Activated CD4-positive, CD25-positive, alpha-beta regulatory T cell treated with anti-CD3 and anti-CD28 coated beads, Interleukin-2, amount 50 U/mL, for 72 hours (primary cell): ENCODE measurements around the gene KIAA1671.
"Not testable (repeated sequence)": the region's sequence is repeated elsewhere in the genome, so short reads cannot be mapped to it uniquely, and the experiment has no call there.

Experiments
- DNase-seq: peaks from one replicate; pipeline ENCODE4 v3.0.0; 2021

Gene KIAA1671

DNA sequence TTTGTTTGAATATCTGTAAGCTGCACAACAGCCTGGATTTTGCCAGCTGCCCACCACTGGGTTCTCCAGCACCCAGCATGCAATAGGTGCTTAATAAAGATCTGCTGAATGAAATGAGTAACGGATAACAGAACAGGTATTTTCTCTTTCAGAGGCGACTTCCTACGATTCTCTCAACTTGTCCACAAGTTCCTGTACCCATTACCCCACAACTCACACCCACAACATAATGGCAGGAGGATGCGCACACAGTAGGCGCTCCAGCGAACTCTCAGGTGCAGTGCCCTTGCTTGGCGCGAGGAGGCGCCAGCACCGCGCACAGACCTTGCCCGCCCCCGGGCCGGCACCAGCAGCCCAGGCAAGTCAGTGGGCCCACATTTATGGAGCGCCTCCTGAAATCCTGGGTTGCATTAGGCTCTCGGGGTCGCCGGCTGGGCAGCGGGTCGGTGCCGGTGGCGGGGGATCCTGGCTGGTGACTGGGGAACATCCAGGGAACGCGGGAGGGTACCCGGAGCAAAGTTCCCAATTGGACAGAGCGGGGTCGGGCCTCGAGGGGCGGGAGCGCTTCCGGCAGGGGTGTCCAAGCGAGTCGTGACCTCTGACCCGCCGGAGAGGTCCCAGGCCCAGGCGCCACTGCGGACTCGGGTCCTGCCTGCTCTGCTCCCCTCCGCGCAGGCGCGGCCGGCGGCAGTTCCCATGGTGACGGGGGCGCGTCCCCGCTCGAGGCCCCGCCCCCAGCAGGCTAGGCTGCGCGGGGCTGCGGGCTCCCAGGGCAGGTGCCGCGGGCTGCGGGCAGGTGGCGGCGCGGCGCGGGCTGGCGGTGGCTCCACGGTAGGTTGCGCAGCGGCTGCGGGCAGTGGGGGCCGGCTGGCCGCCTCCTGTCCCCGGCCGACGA, at the start of gene KIAA1671:
TSS of gene KIAA1671 (plus strand) at position 775 of the 895 bp plus-strand sequence. CDS start 75,284 bp downstream, outside the sequence.
- peak; percentile 90 for DNase-seq

DNA sequence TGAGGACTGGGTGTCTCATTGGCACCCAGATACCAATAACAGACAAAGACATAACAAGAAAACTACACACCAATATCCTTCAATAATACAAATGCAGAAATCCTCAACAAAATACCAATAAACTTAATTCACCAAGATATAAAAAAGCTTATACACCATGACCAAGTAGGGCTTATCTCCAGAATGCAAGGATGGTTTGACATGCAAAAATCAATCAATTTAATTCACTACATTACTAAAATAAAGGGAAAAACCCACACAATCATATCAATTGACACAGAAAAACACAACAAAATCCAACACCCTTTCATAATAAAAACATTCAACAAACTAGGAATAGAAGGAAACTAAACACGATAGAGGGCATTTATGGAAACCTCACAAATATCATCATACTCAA, 46.6 kb upstream of the KIAA1671 start:
- no peak for DNase-seq

DNA sequence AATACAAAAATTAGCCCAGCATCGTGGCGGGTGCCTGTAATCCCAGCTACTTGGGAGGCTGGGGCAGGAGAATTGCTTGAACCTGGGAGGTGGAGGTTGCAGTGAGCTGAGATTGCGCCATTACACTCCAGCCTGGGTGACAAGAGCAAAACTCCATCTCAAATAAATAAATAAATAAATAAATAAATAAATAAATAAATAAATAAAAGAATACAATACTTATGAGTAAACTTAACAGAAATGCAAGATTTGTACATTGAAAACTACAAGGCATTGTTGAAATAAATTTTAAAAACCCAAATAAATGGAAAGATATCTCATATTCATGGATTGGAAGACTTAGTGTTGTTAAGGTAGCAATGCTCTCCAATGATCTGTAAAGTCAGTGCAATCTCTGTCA, 45.4 kb upstream of the KIAA1671 start:
- DNase-seq, result not testable (repeated sequence)

DNA sequence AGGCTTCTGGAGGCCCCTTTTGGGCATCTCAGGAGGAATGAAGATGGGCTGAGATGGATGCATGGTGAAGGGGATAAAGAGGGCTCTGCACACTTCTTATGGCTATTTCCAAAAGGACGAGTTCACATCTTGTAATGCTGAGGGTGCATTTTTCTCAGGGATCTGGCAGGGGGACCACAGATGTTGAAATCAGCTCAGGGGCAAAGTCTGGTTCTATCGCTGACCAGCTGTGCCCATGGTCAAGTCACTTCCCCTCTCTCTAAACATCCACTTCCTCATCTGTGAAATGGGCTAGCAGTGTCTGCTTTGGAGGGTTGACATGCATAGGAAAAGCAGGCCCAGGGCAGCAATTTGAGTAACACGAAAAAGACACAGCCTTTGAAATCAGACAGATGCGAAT, 32.5 kb upstream of the KIAA1671 start:
- DNase-seq, result no peak

DNA sequence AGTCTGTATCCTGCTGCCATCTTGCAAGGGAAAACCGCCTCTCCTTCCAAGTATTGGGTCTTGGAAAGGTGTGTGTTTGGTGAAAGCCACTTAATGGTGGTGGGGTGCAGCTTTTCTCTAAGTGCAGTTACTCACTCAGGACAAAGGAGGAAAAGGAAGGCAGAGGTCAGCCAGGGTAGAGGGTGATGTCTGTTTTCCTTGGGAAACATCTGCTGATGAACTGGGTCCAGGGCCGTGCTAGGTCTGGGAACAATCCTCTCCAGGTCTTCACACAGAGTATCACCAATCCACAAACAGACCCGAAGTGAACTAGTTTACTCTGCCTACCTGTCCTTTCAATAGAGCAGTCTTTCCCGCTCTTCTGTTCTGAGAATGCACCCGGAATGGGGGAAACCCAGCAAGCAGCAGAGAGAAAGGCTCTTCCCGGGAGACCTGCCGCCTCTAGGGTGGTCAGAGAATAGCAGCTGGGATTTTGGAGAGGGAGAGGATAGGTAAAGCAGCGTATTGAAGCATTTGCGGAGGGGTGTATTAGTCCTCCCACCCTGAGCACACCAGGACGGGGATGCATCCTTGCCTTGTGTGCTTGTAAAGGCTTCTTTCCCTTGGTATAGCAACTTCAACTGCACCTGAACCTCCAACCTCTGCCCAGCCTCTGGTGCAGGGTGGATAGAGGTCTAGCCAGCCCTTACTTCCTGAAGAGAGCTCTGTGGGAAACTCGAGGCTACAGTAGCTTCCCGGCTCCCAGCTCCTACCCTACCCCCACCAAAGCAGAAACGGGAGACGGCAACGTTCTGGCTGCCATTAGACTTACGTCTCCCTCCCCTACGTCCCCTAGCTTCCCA, 26.7 kb upstream of the KIAA1671 start:
- DNase-seq, result no peak

DNA sequence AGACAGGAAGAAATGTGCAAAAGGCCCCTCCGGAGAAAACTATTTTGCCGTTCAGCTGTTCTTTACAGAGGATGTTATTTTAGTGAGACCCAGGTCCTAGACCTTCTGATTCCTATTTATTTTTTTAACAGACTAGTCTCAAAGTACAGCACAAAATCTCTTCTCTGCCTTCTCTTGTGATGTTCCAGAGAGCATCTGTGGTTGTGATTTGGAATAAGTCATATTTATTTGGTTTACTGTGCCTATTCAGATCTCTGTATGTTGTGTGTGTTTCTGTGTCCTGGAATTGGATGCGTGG, 26.1 kb upstream of the KIAA1671 start:
- no peak for DNase-seq

DNA sequence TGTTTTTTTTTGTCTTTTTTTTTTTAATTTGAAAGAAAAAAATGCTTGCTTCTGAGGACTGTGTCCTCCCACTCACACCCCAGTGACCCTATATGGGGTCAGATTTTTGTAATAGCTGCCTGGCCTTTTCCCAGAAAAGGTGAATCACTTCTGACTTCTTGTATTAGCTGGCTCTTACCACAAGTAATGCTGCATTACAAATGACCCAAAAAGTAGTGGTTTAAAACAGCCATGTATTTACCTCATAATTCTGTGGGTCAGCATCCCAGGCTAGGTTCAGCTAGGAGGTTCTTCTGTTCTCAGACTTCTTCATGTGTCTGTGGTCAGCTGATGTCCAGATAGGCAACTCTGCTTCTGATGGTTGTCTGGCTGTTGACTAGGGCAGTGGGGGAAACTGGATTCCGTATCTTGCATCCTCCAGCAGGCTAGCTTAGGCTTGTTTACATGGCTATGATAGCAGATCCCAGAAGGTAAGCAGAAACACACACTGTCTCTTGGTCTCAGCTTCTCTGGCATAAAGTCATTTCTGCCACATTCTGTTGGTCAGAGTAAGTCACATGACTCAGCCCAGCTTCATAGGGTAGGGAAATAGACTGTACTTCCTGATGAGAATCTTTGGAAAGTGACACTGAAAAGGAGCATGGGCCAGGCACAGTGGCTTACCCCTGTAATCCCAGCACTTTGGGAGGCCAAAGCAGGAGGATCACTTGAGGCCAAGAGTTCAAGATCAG, 25.5 kb upstream of the KIAA1671 start:
- DNase-seq, result no peak

DNA sequence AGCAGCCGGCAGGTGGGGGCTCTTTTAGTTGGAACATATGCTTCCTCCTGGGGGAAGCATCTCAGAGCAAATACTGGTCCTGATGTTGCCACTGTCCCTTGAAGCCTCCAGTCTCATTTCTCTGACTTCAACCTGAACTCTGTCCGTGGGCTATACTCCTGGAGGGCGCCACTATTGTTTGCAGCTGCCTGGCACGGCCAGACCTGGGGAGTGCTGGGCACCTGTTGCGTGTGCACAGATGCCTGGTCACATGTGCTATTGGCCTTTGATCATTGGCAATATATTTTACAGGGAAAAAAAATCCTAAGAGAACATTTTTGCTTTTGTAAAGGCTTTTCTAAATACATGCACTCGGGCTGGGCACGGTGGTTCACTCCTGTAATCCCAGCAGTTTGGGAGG, 24.2 kb upstream of the KIAA1671 start:
- DNase-seq, result no peak

DNA sequence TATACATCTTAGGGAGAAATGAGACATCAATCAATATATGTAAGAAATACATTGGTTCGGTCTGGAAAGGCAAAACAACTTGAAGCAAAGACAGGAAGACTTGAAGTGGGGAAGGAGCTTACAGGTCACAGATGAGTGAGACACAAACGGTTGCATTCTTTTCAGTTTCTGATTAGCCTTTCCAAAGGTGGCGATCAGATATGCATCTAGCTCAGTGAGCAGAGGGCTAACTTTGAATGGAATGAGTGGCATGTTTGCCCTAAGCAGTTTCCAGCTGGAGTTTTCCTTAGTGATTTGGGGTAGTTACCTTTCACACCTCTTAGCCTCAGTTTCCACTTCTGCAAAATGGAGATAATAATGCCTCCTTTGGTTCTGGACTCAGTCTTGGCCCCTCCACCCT, 21.8 kb upstream of the KIAA1671 start:
- DNase-seq, result no peak

DNA sequence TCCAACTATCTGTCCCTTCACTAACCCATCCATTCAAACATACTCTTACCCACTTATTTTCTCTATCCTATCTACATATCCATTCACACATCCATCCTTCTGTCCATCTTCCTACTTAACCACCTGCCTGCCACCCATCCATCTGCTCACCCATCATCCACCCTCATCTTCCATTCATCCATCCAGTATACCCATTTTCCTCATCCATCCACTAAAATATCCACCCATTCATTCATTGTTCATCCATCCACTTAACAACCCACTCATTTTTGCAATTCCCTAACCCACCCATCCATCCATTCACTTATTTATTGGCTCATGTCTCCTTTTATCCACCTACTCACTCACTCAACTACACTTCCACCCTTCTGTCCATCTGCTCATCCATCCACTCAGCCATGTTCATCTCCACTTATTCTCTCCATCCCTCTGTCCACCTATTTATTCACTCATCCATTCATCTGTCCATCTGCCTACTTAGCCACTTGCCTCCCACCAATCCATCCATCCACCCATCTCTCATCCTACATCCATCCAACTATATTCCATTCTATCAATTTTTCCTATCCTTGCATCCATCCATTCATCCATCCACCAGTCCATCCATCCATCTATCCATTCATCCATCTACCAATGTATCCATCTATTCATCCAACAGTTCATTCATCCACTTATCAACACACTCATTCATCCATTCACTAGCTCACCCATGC, 16.6 kb upstream of the KIAA1671 start:
- DNase-seq, result no peak

DNA sequence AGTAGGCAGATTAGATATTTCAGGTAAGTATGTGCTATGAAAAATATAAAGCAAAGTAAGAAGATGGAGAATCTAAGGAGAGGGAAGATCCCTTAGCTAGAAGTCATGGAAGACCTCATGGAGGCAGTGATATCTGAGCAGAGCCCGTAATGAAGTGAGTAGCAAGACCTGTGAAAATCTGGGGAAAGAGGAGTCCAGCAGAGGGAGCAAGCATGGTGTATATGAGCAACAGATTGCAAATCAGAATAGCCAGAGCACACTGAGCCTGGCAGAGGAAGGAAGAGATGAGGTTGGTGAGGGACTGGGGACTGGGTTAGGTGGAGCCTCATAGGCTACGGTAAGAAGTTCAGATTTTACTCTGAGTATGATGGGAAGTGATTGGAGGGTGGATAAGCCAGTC, 15.4 kb upstream of the KIAA1671 start:
- DNase-seq, result no peak

DNA sequence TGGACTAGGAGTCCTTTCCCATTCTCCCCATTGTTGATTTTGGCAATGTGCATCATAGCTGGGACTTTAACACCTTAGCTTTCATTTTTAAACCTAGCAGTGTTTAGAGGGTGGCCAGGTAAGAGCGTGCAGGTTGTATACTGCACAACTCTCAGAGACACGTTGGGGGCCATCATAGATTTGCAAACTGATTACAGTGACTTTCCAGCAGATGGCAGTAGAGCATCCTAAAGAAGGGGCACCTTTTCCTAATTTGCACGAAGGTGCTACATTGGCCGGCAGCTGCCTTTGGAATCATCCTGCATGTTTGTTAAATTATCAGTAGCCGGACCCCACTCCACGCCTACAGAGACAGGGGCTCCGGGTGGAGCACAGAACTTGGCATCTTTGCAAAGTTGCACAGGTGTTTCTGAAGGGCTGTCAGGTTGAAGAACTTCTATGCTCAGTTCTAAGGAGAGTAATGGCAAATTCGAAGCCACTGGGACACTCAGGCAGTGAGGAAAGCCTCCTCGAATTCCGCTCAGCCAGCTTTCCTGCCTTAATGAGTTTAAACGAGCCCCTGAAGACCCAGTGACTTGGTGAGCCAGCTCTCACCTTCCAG, 13.7 kb upstream of the KIAA1671 start:
- no peak for DNase-seq

DNA sequence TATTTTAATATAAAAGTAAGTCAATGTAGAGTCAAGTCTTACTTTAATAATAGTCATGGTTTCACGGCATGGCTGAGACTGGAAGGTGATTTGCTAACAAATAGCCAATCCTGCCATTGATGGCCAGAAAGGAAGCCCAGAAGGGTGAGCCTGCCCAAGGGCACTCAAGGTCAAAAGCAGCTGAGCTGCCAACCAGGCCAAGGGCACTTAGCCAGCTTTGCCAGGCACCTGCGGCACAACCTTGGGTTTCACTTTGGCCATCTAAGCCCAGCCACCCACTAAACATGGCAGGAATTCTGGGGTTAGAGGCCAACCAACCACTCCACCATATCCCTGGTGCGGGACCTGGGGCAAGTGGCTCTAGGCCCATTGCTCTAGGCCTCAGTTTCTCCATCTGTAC, 10.2 kb upstream of the KIAA1671 start:
- DNase-seq, result no peak

DNA sequence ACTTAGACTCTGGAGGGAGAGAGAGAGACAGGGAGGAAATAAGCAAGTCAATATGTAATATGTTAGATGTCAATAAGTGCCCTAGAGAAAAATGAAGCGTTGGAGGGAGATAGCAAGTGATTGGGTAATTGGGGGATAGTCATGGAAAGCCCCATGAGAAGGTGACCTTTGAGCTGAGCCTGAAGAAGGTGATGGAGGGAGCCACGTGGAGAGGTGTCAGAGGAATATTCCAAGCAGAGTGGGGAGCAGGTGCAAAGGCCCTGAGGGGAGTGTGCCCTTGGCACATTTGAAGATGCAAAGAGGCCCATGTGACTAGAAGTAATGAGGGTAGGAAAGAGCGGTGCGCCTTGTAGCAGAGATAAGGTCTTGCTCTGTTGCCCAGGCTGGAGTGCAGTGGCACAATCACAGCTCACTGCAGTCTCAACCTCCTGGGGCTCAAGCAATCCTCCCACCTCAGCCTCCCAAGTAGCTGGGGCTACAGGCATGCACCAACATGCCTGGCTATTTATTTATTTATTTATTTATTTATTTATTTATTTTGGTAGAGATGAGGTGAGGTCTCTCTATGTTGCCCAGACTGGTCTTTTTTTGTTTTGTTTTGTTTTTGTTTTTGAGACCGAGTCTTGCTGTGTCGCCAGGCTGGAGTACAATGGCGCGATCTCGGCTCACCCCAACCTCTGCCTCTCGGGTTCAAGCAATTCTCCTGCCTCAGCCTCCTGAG, 8.1 kb upstream of the KIAA1671 start:
- DNase-seq, result no peak

DNA sequence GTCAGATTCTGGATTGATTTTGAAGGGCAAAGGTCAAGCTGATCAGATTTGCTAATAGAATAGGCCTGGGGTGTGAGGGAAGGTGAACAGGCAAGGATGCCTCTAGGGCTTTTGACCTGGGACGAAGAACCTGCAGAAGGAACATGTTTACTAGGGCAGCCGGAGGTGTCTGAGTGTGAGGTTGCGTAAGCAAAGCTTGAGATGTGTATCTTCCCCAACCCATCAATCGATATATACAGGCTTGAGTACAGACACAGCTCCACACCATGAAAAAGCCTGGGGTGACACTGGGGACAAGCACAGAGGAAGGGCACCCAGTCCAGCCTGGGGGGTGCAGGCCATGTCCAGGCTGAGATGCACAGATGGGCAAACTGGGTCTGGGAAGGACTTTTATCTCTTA, 7.1 kb upstream of the KIAA1671 start:
- DNase-seq, result no peak

DNA sequence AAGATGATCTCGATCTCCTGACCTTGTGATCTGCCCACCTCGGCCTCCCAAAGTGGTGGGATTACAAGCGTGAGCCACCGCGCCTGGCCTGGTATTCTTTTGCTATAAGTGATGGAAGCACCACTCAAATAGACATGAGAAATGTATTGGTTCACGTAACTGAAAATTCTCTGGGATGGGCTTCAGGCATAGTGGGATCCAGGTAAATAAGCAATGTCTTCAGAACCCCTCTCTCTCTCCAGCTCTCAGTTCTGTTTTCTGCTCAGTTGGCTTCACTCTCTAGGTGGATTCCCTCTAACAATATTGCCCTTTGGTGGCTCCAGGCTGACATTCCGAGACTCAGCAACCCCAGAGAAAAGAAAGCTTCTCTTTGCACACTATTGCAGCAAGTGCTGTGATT, 5.1 kb upstream of the KIAA1671 start:
- no peak for DNase-seq

DNA sequence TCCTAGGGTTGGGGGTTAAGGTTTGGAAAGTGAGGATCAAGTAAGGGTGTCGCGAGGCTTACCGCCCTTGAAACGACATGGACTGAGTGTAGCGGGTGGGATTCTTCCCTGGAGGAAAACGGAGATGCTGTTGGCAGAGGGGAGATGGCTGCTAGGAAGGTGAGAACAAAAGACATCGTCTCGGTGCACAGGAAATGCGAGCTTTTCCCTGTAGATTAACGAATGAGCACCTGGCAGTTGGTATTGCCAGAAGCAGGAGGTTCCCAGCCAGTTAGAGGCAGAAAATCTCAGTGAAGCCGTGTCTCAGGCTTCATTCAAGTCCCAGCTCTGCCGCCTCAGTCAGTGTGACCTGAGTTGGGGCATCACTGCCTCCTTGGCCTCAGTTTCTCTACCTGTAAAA, 4.6 kb upstream of the KIAA1671 start:
- no peak for DNase-seq

DNA sequence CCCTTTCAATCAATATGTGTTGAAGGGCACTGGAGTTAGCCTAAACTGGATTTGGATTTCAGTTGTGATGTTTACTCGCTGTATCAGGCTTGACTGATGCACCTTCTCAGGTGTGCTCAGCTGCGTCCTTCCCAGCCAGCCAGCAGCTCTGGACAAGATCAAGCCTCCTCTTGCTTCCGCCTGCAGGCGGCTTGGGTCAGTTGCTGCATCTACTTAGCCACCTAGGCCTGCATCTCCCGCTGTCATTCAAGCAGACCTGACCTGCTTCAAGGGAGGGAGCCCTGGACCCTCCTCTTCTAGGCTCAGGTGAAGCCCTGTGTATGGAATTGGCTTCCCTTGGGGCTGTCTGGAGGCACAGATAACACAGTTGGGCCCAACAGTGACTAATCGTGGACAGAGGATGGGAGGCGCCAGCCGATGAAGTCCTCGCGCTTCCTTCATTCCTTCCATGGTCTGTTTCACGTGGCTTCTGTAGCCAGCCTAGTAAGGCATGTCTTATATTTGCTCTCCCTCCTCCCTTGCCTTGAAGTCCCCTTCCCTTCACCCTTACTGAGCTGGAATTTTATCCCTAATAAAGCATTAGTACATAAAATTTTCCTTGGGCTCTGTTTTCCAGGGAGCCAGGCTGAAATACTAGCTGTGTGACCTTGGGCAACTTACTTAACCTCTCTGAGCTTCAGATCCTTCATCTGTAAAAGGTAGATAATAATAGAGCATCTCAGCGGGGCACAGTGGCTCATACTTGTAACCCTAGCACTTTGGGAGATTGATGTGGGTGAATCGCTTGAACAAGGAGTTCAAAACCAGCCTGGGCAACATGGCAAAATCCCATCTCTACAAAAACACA, 3.9 kb upstream of the KIAA1671 start:
- no peak for DNase-seq

DNA sequence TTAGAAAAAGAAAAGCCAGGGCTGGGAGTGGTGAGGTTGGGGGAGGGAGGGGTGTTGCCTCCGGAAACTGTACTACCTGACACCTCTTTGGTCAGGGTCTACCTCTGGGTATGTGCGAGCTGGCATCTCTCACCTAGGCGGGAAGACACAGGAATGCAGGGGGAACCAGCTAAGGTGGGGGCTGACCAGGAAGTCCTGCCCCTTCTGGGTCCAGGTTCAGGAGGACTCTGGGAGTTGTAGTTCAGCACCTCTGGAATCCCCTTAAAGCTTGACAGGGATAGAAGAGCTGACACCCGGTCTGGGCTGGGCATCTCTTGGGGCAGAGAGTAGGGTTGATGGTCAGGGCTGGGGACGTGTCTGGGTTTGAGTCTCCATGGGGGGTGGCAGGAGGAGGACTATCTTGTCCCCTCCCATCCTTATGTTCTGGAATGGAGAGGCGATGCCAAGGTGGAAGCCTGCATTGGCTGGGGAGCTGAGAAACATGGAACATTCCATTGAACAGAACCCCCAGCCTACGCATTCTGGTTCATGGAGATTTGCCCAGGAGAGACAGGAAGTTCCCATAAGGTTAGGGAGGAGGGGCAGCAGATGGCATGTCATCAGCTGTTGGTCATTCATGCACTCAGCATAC, 2.1 kb upstream of the KIAA1671 start:
- DNase-seq, result no peak

DNA sequence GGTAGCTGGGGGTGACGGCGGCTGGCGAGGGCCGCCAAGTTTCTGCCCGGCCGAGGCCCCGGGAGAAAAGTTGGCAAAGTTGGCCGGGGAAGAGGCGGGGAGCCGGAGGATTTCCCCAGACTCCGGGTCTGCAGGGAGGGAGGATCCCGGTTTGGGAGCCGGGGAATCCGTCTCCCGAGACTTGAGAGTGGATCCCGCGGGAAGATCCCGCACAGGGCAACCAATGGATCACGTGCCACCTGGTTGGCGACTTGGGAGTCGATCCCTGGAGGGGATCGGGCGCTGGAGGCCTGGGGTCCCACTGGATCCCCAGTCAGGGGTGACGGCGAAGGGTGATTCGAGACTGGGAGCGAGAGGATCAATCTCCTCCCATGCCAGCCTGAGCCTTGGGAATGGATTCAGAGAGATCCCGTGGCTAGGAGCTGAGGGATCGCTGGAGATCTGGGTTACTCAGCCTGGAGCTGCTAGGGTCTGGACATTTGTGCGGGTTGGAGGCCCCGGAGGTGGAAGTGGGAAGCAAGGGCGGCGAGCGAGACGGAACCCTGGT, 394 bp downstream of the KIAA1671 start:
- no peak for DNase-seq
